Smooth muscle cell of the coronary artery (primary cell): Measurements from ENCODE around the gene TOP3B. TPM values are rescaled to one million over a fixed set of nuclear protein-coding genes. Genes with fewer than 3 reads are reported as not detected.

Source experiments
- total RNA-seq: library from RNA; depleted of rRNA; stranded (reverse); fragments of >200 nt; gene quantifications from 2 replicates; pipeline ENCODE4 v1.2.3, GENCODE V29; 2014; ENCODE audit warnings: low replicate concordance

The TOP3B gene
- 13.9 and 14.7 TPM in 2 replicates for total RNA-seq

GRCh38 chr22:21982338-21982965, at the start of gene TOP3B:
TSS of gene TOP3B (minus strand) at chr22:21982787. CDS start at chr22:21975709, 7,078 bp downstream.

GRCh38 chr22:21952586-21953571, 29.7 kb downstream of the TOP3B start, which contains the start of gene PPM1F:
TSS of gene PPM1F (minus strand) at chr22:21952848. CDS start at chr22:21946048, 6,800 bp downstream.

Other genes starting within 250 kb of the TOP3B start
- gene YPEL1, start 247.0 kb downstream of the TOP3B start, total RNA-seq: 0.98 and 1.1 TPM in 2 replicates
- 28.5 and 33.3 TPM in 2 replicates for gene MAPK1, start 115.1 kb downstream of the TOP3B start, total RNA-seq
- gene PPM1F, start 29.9 kb downstream of the TOP3B start, total RNA-seq: 24.2 and 35.1 TPM in 2 replicates